Astrocyte (in vitro differentiated cells and primary cell): ENCODE data around the gene CXorf65. TPM values are rescaled to one million over a fixed set of nuclear protein-coding genes. Genes with fewer than 3 reads are reported as not detected.

Experiments used
- DNase-seq: peaks from one replicate; pipeline ENCODE4 v3.0.0-alpha.2; 2010; ENCODE audit warnings: low read depth
- FAIRE-seq: peaks from 2 replicates; lab custom pipeline; 2011; peaks lifted over from hg19 to GRCh38; lab: Jason Lieb, UNC
- H2AFZ ChIP-seq: 2 replicates; pipeline ENCODE4 v1.6.0; 2012; ENCODE audit warnings: low read depth, low read length, inconsistent platforms
- H3K27ac ChIP-seq: 2 replicates; pipeline ENCODE4 v1.5.1; 2011; ENCODE audit warnings: low read depth, low read length, inconsistent platforms
- H3K27me3 ChIP-seq: 2 replicates; pipeline ENCODE4 v1.6.0; 2011; ENCODE audit warnings: low read length, inconsistent platforms; ENCODE audit not compliant: insufficient read depth
- H3K36me3 ChIP-seq: 2 replicates; pipeline ENCODE4 v1.5.1; 2011; ENCODE audit warnings: low read length, inconsistent platforms; ENCODE audit not compliant: insufficient read depth
- H3K4me1 ChIP-seq: 2 replicates; pipeline ENCODE4 v1.5.1; 2011; ENCODE audit warnings: low read length, inconsistent platforms; ENCODE audit not compliant: insufficient read depth
- H3K4me2 ChIP-seq: 2 replicates; pipeline ENCODE4 v1.6.0; 2012; ENCODE audit warnings: low read length, inconsistent platforms
- H3K4me3 ChIP-seq: 2 replicates; pipeline ENCODE4 v1.5.1; 2011; ENCODE audit warnings: low read depth, mild to moderate bottlenecking, low read length, inconsistent platforms; ENCODE audit not compliant: insufficient read depth
- H3K79me2 ChIP-seq: 2 replicates; pipeline ENCODE4 v1.6.0; 2012; ENCODE audit warnings: mild to moderate bottlenecking, low read length, inconsistent platforms; ENCODE audit not compliant: insufficient read depth
- H3K9ac ChIP-seq: 2 replicates; pipeline ENCODE4 v1.6.0; 2012; ENCODE audit warnings: mild to moderate bottlenecking, low read length, inconsistent platforms
- H3K9me3 ChIP-seq: 2 replicates; pipeline ENCODE4 v1.5.1; 2012; ENCODE audit warnings: low read depth, mild to moderate bottlenecking, low read length, inconsistent platforms; ENCODE audit not compliant: insufficient read depth
- H4K20me1 ChIP-seq: 2 replicates; pipeline ENCODE4 v1.6.0; 2012; ENCODE audit warnings: low read length, inconsistent platforms; ENCODE audit not compliant: insufficient read depth
- H3K27ac Mint-ChIP-seq: one replicate; pipeline ENCODE4 v1.8.0; 2021; ENCODE audit warnings: mild to moderate bottlenecking, mixed read lengths; ENCODE audit not compliant: unreplicated experiment
- H3K27me3 Mint-ChIP-seq: one replicate; pipeline ENCODE4 v1.8.0; 2021; ENCODE audit warnings: low read depth, mixed read lengths; ENCODE audit not compliant: unreplicated experiment
- H3K36me3 Mint-ChIP-seq: one replicate; pipeline ENCODE4 v1.8.0; 2021; ENCODE audit warnings: low read depth, mixed read lengths; ENCODE audit not compliant: unreplicated experiment
- H3K4me1 Mint-ChIP-seq: one replicate; pipeline ENCODE4 v1.8.0; 2021; ENCODE audit warnings: low read depth, mixed read lengths; ENCODE audit not compliant: unreplicated experiment
- H3K4me3 Mint-ChIP-seq: one replicate; pipeline ENCODE4 v1.8.0; 2021; ENCODE audit warnings: mild to moderate bottlenecking, moderate library complexity, mixed read lengths; ENCODE audit not compliant: unreplicated experiment
- H3K9me3 Mint-ChIP-seq: one replicate; pipeline ENCODE4 v1.8.0; 2021; ENCODE audit warnings: mild to moderate bottlenecking, mixed read lengths; ENCODE audit not compliant: unreplicated experiment
- CTCF ChIP-seq: IDR thresholded peaks from 2 replicates; pipeline ENCODE4 v1.5.1; 2011; ENCODE audit warnings: low read depth, mild to moderate bottlenecking, inconsistent platforms, low read length, moderate library complexity; ENCODE audit not compliant: insufficient read depth
- EZH2 ChIP-seq: IDR thresholded peaks from 2 replicates; pipeline ENCODE4 v1.6.1; 2012; ENCODE audit warnings: mild to moderate bottlenecking, low read length, inconsistent platforms; ENCODE audit not compliant: insufficient read depth
- total RNA-seq: library from RNA; stranded (reverse); gene quantifications from 2 replicates; pipeline ENCODE4 v1.2.1, GENCODE V29; 2021

The CXorf65 gene
- total RNA-seq, 1 donor from 2014 or later: not detected

- no peak for TF ChIP-seq EZH2
- TF ChIP-seq CTCF: no peak
- Histone ChIP-seq H3K4me3 (no peak within 1 kb of the TSS), H3K27ac (no peak within 1 kb of the TSS), H3K27me3 (no peaks in the 10 kb centered on the region), H3K9me3 (no peaks in the 10 kb centered on the region), H3K36me3 (peaks cover 2% of the 10 kb centered on the region), H3K9ac (peak within 1 kb of the TSS; percentile 58), H3K79me2 (no peaks in the 10 kb centered on the region), H3K4me2 (peak within 1 kb of the TSS; percentile 86), H4K20me1 (no peaks in the 10 kb centered on the region), H3K4me1 (no peaks in the 10 kb centered on the region), H2AFZ (no peak within 1 kb of the TSS)
- Mint-ChIP-seq H3K4me1 (peaks cover 4% of the 10 kb centered on the region), H3K27ac (peak within 1 kb of the TSS; percentile 66), H3K4me3 (no peak within 1 kb of the TSS), H3K9me3 (no peaks in the 10 kb centered on the region), H3K36me3 (no peaks in the 10 kb centered on the region), H3K27me3 (no peaks in the 10 kb centered on the region)
- no peak for DNase-seq
- no peak for FAIRE-seq
Measured at GRCh38 chrX:71144651-71145050, 38.1 kb upstream of the CXorf65 start, which contains the start of gene NLGN3. NLGN3 (plus strand) TSS chrX:71144841; CDS start chrX:71147750, 2,909 bp downstream.

- FAIRE-seq (no peak), DNase-seq (no peak)
- H2AFZ ChIP-seq: no peak overlapping the region
- TF ChIP-seq EZH2 (no peak), CTCF (no peak)
- H3K9me3 ChIP-seq: no peaks in the 10 kb centered on the region
- H3K4me3 ChIP-seq: no peak overlapping the region
- H3K4me1 ChIP-seq: no peaks in the 10 kb centered on the region
- Mint-ChIP-seq H3K4me3 (no peak overlapping the region), H3K27ac (no peak overlapping the region), H3K9me3 (no peaks in the 10 kb centered on the region), H3K27me3 (no peaks in the 10 kb centered on the region), H3K36me3 (peaks cover 5% of the 10 kb centered on the region), H3K4me1 (peaks cover 11% of the 10 kb centered on the region)
- no peaks in the 10 kb centered on the region for H3K27me3 ChIP-seq
- no peak overlapping the region for H3K9ac ChIP-seq
- no peak overlapping the region for H3K27ac ChIP-seq
- H3K79me2 ChIP-seq: no peaks in the 10 kb centered on the region
- peaks cover 5% of the 10 kb centered on the region for H3K36me3 ChIP-seq
- H4K20me1 ChIP-seq: no peaks in the 10 kb centered on the region
- H3K4me2 ChIP-seq: no peak overlapping the region
Measured at GRCh38 chrX:71143508-71143907, 37.0 kb upstream of the CXorf65 start.

GRCh38 chrX:71140440-71140839 lies 33.9 kb upstream of the CXorf65 start:
- no peaks in the 10 kb centered on the region for H3K27me3 Mint-ChIP-seq
- no peaks in the 10 kb centered on the region for H4K20me1 ChIP-seq
- DNase-seq (no peak), FAIRE-seq (no peak)
- peaks cover 11% of the 10 kb centered on the region for H3K36me3 Mint-ChIP-seq
- H3K4me3 ChIP-seq: no peak overlapping the region
- no peak overlapping the region for H3K27ac Mint-ChIP-seq
- no peak overlapping the region for H3K27ac ChIP-seq
- no peak overlapping the region for H3K4me3 Mint-ChIP-seq
- H3K9me3 Mint-ChIP-seq: no peaks in the 10 kb centered on the region
- H3K4me1 ChIP-seq: no peaks in the 10 kb centered on the region
- H3K9me3 ChIP-seq: no peaks in the 10 kb centered on the region
- peaks cover 11% of the 10 kb centered on the region for H3K4me1 Mint-ChIP-seq
- H3K27me3 ChIP-seq: no peaks in the 10 kb centered on the region
- H2AFZ ChIP-seq: no peak overlapping the region
- TF ChIP-seq EZH2: no peak
- TF ChIP-seq CTCF: no peak
- no peak overlapping the region for H3K4me2 ChIP-seq
- H3K36me3 ChIP-seq: peaks cover 11% of the 10 kb centered on the region
- no peak overlapping the region for H3K9ac ChIP-seq
- no peaks in the 10 kb centered on the region for H3K79me2 ChIP-seq
